NCI-H2107 (cell line): ENCODE results near the gene MRTFB.
A peak's percentile ranks its signal among the peaks of the same experiment; 100 is the strongest.
"Not testable (repeated sequence)": the region's sequence is repeated elsewhere in the genome, so short reads cannot be mapped to it uniquely, and the experiment has no call there.

Experiments
- DNase-seq: peaks from one replicate; lab custom pipeline; 2025; lab: John Stamatoyannopoulos, UW

MRTFB gene

DNA sequence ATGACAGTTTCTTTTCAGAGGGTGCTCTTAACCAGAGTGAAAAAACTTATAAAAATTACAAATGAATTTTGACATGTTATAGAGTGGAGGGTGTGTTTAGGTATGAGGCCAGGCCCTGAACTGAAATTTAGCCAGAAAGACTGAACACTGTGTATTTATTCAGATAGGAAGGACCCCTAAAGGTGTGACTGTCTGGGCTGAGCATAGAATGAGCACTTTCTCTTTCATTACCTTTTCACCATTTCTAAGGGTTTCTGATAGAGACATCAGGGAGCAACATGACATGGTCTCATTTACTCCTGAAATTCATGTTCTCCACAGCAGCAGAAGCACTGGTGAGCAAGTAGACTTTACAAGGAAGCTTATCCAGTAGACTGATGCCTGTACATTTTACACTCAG is 32.9 kb downstream of the MRTFB start:
- DNase-seq, result no peak

DNA sequence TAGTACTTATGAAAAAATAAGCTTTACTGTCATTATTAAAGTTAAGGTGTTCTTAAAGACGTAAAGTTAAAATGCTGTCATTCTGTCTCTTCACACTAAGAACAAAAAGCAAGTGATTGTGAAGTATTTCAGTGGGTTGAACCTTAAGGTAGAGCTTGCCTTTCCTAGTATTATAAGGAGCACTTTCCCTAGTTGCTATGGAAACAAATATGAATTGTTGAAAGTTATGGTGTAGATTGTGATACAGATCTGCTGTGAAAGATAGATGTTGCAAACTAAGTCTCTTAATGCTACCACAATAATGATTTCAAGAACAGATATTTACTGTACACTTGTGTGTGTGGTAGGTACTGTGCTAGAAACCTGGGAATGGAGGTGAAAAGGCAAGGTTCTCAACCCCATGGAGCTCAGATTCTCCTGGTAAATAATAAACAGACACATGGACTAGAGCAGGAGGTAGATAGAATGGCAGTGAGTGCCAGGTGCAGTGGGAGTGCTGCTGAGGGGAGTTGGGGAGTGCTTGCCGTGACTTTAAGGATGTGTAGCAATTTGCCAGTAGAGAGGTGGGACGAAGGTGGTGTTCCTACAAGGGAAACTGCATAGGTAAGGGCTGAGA is 34.7 kb downstream of the MRTFB start:
- no peak for DNase-seq

DNA sequence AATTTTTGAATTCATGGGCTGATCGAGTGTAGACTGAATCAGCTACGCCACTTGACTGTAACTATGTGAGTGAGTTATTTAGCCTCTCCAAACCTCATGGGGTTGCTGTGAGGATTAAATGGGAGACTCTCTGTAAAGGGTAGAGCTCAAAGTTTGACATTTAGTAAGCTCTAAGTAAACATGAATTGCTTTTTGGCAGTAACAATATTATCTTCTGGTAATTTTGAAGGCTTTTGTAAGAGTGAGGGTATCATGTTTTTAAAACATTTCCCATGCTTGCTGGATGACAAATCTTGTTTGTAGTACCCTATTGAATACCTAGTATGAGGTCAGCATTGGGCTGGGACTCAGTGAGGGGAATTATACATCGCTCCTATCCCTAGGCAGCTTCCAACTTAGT is 35.3 kb downstream of the MRTFB start:
- DNase-seq, result no peak

DNA sequence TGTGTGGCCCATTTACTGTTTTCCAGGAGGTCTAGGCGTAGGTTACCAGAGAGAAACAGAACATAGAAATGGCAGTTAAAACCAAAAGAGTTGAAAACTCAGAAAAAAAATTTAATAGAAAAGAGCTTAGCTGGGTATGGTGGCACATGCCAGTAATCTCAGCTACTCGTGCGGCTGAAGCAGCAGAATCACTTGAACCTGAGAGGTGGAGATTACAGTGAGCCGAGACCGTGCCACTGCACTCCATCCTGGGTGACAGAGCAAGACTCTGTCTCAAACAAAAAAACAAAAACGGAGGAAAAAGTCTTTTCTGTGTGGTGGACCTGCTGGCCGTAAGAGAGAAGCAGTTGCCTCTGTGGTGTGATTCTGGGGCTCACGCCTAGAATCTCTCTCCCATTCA is 35.8 kb downstream of the MRTFB start:
- no peak for DNase-seq

DNA sequence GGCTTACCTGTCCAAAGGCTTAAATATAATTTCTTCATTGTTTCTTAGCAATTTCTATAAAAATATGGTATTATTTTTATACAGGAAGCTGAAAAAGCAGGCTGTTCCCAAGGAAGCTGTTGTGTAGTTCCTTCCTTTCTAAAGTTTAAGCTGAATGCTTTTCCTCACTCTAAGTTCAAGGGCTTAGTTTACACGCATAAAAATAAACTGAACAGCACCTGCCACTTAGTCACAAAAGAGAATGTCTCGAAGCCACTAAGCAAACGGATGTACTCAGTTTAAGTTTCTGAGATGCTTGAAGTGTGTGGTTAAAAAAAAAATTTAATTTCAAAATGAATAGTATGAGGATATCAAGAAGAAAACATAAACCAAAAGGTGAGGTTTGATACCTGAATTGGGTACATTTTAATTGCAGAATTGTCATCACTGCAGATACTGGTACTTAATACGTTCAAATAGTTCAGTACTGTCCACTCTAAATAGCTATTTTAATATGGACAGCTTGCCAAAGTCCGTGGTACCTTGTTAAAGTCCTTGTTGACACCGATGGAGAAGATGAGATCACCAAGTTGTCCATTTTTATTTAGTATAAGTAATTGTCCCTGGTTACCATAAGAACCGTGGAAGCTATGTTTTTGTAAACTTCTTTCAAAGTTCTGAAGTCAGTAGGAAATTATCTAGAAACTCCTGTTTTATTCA is 38.1 kb downstream of the MRTFB start:
- DNase-seq, result no peak

DNA sequence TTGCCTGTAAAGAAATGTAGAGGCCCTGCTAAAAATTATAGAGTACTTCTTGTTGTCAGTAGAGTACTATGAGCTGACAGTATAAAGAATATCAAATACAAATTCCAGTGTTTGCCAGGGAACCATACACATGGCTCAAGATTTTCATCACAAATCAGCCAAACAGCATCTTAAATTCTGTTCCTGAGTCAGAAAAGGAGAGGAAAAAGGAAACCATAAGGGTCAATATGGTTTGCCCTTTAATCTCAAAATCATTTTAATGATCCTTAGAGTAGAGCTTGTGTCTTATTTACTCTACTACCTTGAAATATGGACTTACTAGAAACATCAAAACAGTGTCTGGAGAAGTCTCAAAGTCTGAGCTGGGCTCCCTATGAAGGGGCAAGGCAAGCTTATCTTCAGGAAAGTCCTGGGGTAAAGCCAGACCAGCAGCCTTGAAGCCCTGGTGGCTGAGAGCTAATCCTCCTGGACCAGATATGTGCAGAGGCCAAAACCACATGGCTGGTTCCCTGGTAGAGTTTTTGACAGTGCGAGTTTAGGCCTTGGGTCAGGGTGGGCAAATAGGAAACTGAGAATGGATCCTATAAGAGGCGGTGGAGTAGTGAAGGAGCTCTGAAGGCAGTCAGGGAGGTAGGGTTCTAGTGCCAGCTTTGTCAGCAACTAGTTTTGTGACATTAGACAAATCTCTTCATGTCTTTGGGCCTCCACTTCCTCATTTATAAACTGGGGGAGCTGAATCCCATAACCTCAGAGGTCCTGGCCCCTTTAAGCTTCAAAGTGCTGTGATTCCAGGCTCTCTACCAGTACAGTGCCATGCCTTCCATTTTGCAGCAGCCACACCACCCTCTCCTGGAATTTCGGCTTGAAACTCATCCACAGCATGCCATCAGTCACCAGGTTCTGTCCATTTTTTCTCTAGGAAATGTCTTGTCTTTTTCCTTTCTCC is 38.9 kb downstream of the MRTFB start:
- DNase-seq, result no peak

DNA sequence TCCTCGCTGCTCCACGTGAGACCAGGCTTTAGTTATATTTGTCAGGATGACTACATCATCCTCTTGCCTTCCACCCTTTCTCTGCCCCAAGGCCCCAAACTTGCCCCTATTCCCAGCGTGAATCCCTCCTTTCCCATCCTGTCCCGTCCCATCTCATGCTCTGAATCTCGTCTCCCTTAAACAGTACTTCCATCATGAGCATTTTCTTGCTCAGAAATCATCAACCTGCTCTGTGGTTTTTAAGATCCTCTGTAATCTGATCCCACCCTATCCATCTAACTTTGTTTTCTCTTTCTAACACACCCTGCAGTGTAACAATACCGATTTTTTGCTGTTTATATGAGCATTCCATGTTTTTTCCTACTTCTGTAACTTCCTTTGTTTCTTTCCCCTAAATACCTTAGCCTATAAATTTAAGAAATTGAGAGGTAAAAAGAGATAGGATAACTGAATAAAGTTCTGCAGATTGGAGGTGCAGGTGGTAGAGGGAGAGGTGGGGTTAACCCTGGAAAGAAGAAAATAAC is 39.7 kb downstream of the MRTFB start:
- DNase-seq, result no peak

DNA sequence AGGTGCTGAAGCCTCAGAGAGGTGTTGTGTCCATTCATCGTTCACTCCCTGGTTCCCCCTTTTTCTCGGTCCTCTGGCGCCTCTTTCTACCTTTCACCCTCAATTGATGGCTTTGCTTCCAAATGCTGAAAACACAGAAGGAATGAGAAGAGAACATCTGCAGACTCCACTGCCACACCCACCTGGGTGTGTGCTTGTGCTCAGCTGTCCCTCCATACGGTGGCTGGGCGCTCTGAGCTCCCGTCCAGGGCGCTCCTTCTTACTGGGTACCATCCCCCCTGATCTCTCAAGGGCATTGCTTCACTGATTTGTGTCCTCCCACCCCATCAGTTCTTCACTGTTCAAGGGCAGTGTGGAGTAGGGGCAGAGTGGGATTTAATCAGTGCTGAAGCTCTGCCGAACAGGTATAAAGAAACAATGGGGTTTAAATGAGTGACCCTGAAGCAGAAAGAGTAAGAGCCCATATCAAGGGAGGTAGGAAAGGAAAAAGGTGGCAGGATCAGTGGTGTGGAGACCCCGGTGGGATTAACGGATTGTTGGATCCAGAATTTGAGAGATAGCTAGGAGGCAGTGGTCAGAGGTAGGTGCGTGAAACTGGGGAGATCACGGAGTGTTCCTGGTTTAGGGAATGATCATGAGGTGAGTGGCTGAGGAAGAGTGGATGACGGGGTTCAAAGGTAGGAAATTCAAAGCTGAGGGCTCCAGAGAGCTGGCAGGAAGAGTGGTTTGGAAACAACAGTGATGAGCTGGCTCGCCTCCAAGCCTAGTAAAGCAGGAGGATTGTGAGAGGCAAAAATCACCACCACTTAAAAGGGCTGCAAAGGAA is 40.8 kb downstream of the MRTFB start:
- DNase-seq, result peak; percentile 51

DNA sequence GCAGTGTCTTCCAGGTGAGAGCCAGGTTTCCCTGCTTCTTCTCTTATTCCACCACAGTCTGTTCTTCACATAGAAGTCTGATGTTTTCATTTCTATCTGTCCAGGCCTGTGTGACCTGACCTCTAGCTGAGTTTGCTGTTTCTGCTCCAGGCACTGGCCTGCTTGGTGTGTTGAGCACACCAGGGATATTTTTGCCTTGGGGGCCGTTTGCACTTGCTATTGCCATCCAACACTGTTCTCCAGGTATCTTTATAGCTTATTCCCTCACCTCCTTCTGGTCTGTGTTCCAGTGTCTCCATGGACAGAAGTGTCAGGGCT is 41.4 kb downstream of the MRTFB start:
- no peak for DNase-seq

DNA sequence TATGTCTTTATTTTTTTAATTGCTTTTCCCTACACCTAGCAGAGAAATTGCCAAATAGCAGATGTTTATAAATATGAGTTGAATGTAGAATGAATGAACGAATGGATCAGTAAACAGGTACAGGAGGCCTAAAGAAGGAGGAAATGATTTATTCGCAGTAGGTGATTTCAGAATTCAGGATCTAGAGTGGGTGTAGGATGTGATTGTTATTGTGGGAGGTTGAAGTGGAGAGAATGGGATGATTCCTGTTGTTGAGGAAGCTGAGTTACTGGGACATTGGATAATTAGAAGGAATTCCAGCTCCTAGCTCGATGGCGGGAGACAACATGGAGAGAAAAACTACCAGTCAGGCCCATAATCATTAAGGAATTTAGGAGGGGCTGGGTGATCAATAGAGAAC is 42.2 kb downstream of the MRTFB start:
- DNase-seq, result no peak

DNA sequence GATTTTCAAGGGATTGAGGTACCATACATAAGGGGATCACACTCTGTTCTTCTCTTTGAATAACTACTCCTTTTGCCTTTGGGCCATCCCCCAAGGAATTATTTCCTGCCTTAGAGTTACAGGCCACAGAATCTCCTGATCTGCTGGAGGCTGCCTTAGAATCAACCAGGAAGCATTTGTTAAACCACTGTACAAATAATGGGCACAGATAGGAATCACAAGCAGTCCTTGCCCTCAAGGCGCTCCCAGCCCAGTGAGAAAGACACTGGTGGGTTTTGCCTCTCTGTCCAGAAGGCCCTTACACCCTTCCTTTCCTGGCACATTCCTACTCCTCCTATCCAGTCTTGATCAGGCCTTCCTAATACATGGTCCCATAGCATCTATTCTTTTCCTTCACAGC is 45.9 kb downstream of the MRTFB start:
- DNase-seq, result no peak

DNA sequence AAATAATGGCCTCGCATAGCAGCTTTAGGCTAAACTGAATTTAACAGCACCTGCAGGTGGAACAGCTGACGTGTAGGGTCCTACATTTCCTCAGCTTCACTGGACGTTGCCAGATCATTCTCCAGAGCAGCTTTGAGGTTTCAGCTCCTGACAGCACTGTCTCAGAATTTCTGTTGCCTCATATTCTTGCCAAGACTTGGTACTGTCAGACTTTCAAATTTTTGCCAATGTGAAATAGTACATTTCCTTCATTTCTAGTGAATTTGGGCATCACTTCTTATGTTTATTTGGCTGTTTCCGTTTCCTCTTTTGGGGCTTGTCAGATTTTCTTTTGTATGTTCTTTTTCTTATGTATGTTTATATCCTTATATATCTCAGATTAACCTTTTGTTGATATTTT is 48.7 kb downstream of the MRTFB start:
- no peak for DNase-seq

DNA sequence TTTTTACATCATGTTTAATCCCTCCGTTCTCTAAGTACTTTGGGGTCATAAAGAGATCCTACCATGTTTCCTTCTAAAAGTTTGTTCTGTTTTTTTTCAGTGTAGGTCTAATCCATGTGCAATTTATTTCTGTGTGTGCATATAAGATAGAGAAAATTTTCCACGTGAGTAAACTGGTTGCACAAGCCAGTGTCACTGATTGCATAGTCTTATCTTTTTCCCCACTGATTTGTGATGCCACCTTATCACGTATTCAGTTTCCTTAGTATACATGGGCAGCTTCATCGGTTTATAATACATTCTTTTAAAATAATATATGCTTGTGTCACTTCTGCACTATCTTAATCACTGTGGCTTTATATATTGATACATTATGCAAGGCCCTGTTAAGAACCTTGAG is 49.2 kb downstream of the MRTFB start:
- DNase-seq, result no peak

DNA sequence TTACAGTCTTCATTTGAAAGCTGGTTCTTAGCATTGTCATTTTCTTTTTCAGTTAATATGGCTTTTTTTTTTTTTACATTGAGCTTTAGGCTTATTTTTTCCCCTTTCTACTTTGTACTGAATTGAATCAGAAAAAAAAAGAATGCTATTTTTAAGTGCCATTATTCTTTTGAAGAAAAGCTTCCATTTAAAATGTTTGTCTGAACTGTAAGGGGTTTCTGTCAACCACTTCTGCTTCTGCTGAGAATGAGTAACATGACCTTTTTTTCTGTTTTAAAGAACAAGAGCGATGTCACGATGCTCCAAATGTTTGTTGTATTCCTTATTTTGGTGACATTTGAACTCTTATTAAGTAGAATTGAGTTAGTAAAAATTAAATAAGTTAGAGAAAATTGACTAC is 50.0 kb downstream of the MRTFB start:
- DNase-seq, result no peak

DNA sequence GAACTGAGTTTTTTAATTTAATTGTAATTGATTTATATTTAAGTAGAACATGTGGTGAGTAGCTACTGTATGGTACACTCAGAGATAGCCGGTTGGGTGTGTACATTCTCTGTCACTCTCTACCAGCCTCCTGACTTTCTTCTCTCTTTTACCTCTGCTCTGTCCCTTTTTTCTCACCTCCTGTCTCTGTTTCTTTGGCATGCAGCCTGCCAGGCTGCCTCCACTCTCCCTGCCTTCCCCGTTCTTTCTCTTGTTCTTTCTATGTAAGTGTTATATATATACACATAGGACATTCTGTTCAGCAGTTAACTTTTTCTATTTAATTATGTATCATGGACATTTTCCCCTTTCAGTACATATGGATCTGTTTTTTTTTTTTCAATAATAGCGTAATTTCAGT is 50.8 kb downstream of the MRTFB start:
- DNase-seq, result no peak

DNA sequence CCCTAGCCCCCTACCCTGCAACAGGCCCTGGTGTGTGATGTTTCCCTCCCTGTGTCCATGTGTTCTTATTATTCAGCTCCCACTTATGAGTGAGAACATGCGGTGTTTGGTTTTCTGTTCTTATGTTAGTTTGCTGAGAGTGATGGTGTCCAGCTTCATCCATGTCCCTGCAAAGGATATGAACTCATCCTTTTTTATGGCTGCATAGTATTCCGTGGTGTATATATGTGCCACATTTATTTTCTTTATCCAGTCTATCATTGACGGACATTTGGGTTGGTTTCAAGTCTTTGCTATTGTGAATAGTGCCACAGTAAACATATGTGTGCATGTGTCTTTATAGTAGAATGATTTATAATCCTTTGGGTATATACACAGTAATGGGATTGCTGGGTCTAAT is 51.3 kb downstream of the MRTFB start:
- DNase-seq, result not testable (repeated sequence)

DNA sequence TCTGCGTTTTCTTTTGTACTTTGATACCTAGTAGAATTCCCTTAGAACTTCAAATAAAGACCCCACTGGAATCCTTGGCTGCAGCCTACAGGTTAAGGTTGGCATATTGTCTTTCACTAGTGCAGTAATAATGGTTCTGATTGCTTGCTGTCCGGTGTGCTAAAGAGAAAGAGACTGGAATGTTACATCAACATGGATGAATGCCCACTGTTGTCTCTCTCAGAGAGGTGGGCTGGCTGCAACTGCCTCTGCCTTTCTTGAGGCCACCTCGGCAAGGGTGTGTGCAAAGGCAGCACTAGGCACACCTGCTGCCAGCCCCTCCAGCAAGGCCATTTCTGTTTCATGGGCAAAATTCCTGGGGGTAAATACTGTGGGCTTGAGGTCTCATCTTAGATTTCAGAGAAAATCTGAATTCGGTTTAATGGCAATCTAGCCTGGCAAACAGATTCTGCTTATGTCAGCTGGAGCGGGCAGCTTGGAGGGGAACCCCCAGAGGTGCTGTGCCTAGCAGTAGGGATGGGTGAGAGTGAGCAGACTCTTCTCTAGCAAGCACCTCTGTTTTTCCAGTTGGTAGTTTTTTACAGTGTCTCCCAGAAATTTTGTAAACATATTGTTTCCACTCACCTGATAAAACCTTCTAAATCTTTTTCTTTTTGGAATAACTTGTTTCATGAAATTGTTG is 54.0 kb downstream of the MRTFB start:
- no peak for DNase-seq

DNA sequence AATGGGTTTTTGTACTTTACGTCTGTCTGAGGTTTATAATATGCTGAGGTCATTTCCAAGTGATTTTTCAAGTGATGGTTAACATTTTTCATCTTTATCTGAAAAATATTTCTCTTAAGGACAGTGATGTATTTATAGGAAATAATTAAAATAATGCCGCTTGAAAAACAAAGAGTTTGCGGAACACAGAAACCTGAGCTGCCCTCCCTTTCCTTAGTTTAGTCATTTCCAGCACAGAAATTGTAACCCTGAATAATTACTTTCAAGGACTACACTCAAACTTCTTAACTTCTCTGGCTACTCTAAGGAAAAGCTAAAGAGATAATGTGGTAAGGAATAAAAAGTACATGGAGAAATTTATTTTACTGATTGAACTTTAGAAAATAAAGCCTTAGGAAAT is 54.6 kb downstream of the MRTFB start:
- no peak for DNase-seq

DNA sequence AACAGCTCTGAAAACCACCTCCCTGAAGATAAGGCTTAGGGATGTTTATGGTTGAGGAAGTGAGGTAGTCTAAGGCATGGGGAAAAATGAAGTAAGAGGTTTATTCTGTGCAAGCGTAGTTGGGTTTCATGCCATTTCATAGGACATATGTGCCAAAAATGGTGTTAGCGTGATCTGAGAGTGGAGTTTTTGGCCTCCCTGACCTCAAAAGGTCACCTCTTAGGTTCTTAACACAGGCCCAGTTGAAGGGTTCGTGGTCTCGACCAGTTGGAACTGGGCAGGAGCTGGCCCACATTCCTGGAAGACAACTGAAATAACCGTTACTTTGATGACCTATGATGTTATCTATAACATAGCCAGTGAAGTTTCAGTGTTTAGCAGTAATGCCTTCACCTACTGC is 57.0 kb downstream of the MRTFB start:
- DNase-seq, result no peak

DNA sequence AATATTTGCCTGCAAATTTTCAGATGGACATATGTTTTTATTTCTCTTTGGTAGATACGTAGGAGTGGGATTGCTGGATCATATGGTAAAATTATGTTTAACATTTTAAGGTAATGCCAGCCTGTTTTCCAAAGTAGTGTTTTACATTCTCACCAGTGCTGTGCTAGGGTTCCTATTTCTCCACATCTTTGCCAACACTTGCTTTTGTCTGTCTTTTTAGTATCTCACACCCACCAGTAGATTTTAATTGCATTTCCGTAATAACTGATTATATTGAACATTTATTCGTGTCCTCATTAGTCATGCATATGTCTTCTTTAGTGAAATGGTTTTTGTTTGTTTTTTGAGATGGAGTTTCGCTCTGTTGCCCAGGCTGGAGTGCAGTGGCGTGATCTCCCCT is 58.4 kb downstream of the MRTFB start:
- DNase-seq, result no peak
